NCI-H128 (cell line): ENCODE measurements around the gene EDDM3A.

Experiments
- DNase-seq: peaks from one replicate; lab custom pipeline; 2025; ENCODE audit not compliant: unreplicated experiment; lab: John Stamatoyannopoulos, UW

EDDM3A gene

DNA sequence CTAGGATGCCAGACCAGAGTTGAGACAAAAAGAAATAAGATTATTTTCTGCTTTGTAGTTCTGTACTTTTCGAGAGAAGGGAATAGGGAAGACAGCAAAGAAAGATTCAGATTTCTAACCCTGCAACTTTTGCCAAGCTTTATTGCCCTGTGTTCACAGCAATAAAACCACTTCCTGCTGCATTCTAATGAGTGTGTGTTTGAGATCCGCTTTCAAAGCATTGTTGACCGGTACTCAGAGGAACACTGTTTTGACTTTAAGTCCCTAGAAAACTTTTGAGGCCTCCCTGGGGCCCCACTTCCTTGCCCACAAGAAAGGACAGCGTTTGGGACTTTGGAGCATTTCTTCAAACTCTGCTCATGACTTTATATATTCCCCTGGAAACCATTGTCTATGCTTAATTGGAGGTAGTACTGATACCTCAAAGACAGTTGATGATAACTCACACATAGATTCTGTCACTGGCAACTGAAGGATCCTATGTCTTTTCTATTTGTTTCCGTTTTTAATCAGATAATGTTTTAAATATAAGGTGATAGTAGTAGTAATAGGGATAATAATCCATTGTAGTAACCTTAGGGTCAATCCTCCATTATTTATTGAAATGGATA is 36.7 kb downstream of the EDDM3A start:
- no peak for DNase-seq

DNA sequence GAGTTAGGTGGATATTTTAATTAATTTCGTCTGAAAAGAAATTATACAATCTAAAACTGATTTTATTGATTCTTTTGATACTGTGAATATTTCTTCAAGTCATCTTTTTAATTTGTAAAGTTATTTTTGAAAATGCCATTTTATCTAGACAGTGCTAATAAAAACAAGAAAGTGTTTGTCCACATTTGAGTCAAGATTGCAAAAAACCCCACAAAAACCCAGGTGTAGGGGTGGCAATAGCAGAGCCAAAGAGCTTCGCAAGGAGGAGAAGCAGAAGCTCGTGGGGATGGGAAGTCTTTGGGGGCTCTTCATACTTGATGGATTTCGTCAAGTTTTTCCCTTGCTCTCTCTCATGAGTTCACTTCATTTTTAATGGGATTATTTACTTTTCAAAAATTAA is 41.3 kb downstream of the EDDM3A start:
- no peak for DNase-seq

DNA sequence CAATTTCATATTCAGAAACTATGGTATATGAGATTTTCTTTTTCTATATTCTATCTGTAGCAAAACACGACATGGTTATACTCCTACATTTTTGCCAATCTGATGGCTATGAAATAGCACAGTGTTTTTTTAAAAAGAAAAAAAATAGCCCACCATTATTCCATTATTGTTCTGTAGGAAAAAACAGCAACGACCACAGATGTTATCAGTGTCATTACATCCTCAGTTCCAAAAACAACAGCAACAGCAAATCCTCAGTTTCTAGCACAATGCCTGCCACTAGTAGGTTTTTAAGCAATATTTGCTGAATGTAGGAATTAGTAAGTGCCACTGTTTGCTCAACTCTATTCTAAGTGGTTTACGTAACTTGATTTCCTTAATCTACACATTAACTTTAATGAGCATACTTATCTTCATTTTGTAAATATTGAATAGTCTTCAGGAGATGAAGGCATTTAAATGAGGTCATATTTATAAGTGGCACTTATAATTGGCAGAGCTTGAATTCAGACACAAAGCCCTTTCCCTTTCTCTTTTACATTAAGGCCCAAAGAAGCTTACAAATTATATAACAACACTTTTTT is 43.6 kb downstream of the EDDM3A start:
- DNase-seq: no peak

DNA sequence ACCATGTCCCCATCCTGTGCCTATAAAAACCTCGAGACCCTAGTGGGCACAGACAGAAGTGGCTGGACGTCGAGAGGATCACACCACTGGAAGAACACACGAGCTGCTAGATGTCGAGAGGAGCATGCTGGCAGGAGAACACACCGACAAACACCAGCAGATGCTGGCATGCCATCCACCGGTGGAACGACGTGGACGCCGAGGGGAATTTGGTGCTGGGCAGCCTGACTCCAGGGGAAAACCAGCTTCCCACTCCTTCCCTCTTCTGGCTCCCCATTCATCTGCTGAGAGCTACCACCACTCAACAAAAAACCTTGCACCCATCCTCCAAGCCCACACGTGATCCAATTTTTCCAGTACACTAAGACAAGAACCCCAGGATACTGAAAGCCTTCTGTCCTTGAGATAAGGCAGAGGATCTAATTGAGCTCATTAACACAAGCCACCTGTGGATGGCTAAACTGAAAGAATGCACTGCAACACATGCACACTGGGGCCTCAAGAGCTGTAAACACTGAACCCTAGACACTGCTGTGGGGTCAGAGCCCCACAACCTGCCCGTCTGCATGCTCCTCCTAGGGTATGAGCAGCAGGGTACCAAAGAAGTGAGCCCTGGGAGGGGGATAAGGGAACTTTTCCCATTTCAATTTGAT is 44.9 kb downstream of the EDDM3A start:
- DNase-seq: no peak

DNA sequence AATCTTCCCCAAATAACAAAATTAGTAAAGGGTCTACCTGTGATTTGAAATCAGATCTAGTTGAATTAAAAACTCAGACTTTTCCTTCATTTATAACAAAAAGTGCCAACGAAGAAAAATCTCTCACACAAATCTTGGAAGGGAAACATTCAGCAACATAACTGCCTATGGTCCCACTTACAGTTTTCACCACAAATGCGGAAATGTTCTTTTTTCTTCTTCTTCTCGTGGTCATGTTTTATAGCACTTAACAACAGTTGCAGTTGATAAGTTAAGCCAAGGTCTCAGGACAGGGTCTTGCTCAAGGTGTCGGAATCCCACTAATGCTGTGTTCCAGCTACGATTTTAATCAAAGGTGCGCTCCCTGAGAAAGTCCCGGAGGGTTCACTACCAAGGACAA is 45.5 kb downstream of the EDDM3A start:
- DNase-seq: no peak

DNA sequence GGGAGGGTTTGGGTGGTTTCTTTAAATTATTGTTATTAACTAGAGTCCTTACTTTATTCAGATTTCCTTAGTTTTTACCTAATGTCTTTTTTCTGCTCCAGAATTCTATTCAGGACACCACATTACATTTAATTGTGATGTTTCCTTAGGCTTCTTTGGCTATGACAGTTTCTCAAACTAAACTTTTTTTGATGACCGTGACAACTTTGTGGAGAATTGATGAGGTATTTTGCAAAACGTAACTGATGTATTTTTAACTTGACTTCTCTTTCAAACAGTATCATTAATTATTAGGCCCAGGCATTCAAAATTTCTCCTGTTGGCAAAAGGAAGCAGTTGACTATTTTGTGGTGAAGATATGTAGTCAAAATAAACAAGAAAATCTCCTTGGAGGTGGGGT is 45.9 kb downstream of the EDDM3A start:
- no peak for DNase-seq

DNA sequence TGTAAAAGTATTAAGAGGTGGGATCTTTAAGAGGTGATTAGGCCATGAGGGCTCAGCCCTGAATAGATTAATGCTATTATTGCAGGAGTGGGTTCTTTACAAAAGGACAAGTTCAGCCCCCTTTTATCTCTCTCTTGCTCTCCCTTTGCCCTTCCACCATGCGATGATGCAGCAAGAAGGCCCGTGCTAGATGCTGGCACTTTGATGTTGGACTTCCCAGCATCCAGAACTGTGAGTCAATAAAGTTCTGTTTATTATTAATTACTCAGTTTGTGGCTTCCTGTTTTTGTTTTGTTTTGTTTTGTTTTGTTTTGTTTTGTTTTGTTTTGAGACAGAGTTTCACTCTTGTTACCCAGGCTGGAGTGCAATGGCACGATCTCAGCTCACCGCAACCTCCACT is 46.9 kb downstream of the EDDM3A start:
- DNase-seq: no peak

DNA sequence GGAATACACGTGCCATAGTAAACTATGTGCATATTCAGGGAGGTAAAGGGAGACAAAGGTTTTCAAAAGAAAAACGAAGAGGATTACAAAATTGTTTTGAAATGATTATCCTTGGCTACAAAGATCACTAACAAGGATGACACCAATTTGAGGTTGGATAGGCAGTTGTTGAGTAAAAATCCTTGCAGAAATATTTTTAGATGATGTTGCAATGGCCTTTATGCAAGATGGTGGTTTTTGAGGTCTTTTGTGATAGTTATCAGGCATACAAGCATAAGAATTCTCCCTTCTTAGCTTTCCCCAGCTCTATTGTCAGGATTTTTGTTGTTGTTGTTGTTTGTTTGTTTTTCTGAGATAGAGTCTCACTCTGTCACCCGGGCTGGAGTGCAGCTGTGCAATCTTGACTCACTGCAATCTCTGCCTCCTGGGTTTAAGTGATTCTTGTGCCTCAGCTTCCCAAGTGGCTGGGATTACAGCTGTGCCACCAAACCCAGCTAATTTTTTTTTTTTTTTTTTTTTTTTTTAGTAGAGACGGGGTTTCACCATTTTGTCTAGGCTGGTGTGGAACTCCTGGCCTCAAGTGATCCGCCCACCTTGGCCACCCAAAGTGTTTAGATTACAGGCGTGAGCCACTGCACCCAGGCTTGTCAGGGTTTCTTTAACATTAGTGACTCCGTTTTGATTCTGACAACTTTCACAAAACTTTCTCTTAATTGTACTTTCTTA is 49.1 kb downstream of the EDDM3A start:
- no peak for DNase-seq

DNA sequence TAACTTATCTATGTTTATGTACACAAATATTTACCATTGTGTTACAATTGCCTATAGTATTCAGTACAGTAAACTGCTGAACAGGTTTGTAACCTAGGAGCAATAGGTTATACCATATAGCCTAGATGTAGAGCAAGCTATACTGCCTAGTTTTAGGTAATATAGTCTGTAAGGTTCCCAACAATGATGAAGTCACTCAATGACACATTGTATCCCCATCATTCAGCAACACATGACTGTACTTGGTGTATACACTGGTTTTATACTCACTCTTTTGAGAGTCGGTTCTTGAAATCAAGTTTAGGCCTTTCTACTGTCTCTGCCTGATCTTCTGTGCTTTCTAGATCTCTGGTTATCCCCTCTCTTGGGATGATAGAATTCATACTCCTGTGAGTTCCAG is 51.5 kb downstream of the EDDM3A start:
- no peak for DNase-seq
